ENCODE data around the gene EEIG1.
"Not testable (repeated sequence)": the region's sequence is repeated elsewhere in the genome, so short reads cannot be mapped to it uniquely, and the experiment has no call there.

EEIG1 gene

GRCh38 chr9:127980706-127981558 is at the start of gene EEIG1:
TSS of gene EEIG1 (minus strand) at chr9:127980989. CDS start at chr9:127980137, 852 bp downstream.
- peak; percentile 97 for DNase-seq

GRCh38 chr9:128027705-128028104 is 46.9 kb upstream of the EEIG1 start:
- in situ Hi-C loops (cut with MboI; ENCODE audit: low pct_unique_long_range_greater_than_20kb, low sequenced_read_pairs) = no loop called here
- no peak for DNase-seq

More at GRCh38 chr9:127980706-127981558, at the start of gene EEIG1:
- in situ Hi-C loops (cut with MboI; ENCODE audit: low pct_unique_long_range_greater_than_20kb, low sequenced_read_pairs) = no loop called here

GRCh38 chr9:128026773-128027541 is 46.2 kb upstream of the EEIG1 start:
- in situ Hi-C loops (cut with MboI; ENCODE audit: low pct_unique_long_range_greater_than_20kb, low sequenced_read_pairs) = no loop called here
- peak; percentile 61 for DNase-seq

GRCh38 chr9:128026255-128026772 is 45.5 kb upstream of the EEIG1 start:
- in situ Hi-C loops (cut with MboI; ENCODE audit: low pct_unique_long_range_greater_than_20kb, low sequenced_read_pairs) = no loop called here
- DNase-seq = peak; percentile 75

- DNase-seq = no peak
Measured at GRCh38 chr9:128025736-128026135, 44.9 kb upstream of the EEIG1 start.

GRCh38 chr9:128024761-128025308 is 44.0 kb upstream of the EEIG1 start:
- DNase-seq = no peak
- in situ Hi-C loops (cut with MboI; ENCODE audit: low pct_unique_long_range_greater_than_20kb, low sequenced_read_pairs) = no loop called here

More at GRCh38 chr9:128025736-128026135, 44.9 kb upstream of the EEIG1 start:
- in situ Hi-C loops (cut with MboI; ENCODE audit: low pct_unique_long_range_greater_than_20kb, low sequenced_read_pairs) = no loop called here

- in situ Hi-C loops (cut with MboI; ENCODE audit: low pct_unique_long_range_greater_than_20kb, low sequenced_read_pairs); DNase-seq: not testable (repeated sequence)
Measured at GRCh38 chr9:128023671-128024070, 42.9 kb upstream of the EEIG1 start.

GRCh38 chr9:128022886-128023285 is 42.1 kb upstream of the EEIG1 start:
- no peak for DNase-seq

GRCh38 chr9:128021098-128021497 is 40.3 kb upstream of the EEIG1 start:
- in situ Hi-C loops (cut with MboI; ENCODE audit: low pct_unique_long_range_greater_than_20kb, low sequenced_read_pairs) = no loop called here
- DNase-seq = no peak

More at GRCh38 chr9:128022886-128023285, 42.1 kb upstream of the EEIG1 start:
- in situ Hi-C loops (cut with MboI; ENCODE audit: low pct_unique_long_range_greater_than_20kb, low sequenced_read_pairs) = no loop called here

- in situ Hi-C loops (cut with MboI; ENCODE audit: low pct_unique_long_range_greater_than_20kb, low sequenced_read_pairs) = no loop called here
- DNase-seq = no peak
Measured at GRCh38 chr9:128020692-128021091, 39.9 kb upstream of the EEIG1 start.

GRCh38 chr9:128015696-128016095 is 34.9 kb upstream of the EEIG1 start:
- no peak for DNase-seq
- in situ Hi-C loops (cut with MboI; ENCODE audit: low pct_unique_long_range_greater_than_20kb, low sequenced_read_pairs) = no loop called here

GRCh38 chr9:128011071-128011817 is 30.5 kb upstream of the EEIG1 start:
- in situ Hi-C loops (cut with MboI; ENCODE audit: low pct_unique_long_range_greater_than_20kb, low sequenced_read_pairs) = no loop called here
- DNase-seq = peak; percentile 31

- no peak for DNase-seq
- in situ Hi-C loops (cut with MboI; ENCODE audit: low pct_unique_long_range_greater_than_20kb, low sequenced_read_pairs) = no loop called here
Measured at GRCh38 chr9:128009639-128010038, 28.9 kb upstream of the EEIG1 start.

- DNase-seq = no peak
- in situ Hi-C loops (cut with MboI; ENCODE audit: low pct_unique_long_range_greater_than_20kb, low sequenced_read_pairs) = no loop called here
Measured at GRCh38 chr9:128008171-128008570, 27.4 kb upstream of the EEIG1 start.

- peak; percentile 94 for DNase-seq
- in situ Hi-C loops (cut with MboI; ENCODE audit: low pct_unique_long_range_greater_than_20kb, low sequenced_read_pairs) = no loop called here
Measured at GRCh38 chr9:128007566-128008138, 26.9 kb upstream of the EEIG1 start.

GRCh38 chr9:128006332-128006996 is 25.7 kb upstream of the EEIG1 start:
- no peak for DNase-seq
- in situ Hi-C loops (cut with MboI; ENCODE audit: low pct_unique_long_range_greater_than_20kb, low sequenced_read_pairs) = no loop called here

- in situ Hi-C loops (cut with MboI; ENCODE audit: low pct_unique_long_range_greater_than_20kb, low sequenced_read_pairs) = no loop called here
- peak; percentile 44 for DNase-seq
Measured at GRCh38 chr9:128005923-128006322, 25.1 kb upstream of the EEIG1 start.

- in situ Hi-C loops (cut with MboI; ENCODE audit: low pct_unique_long_range_greater_than_20kb, low sequenced_read_pairs) = no loop called here
- DNase-seq = no peak
Measured at GRCh38 chr9:128003966-128004604, 23.3 kb upstream of the EEIG1 start.
